Neural progenitor cell (in vitro differentiated cells): ENCODE measurements around the gene BNIPL.

Experiments used
- CTCF ChIP-seq: fragments of 200-600 bp; sonication (generic); IDR thresholded peaks from 2 replicates; pipeline ENCODE4 v1.5.1; 2017; ENCODE audit warnings: antibody characterized with exemption, mild to moderate bottlenecking
- EZH2phosphoT487 ChIP-seq: fragments of 200-600 bp; sonication (generic); IDR thresholded peaks from 2 replicates; pipeline ENCODE4 v1.6.1; 2017; ENCODE audit warnings: antibody characterized with exemption

- TF ChIP-seq CTCF (no peak), EZH2phosphoT487 (no peak)
Observed at GRCh38 chr1:151036356-151036755, at the start of gene BNIPL.
